GM12872 (cell line): ENCODE measurements around the gene KIRREL3.

Experiments
- TF ChIP-seq, protein P1 (sequence below): IDR thresholded peaks from 3 replicates; pipeline ENCODE4 v1.5.1; 2011; ENCODE audit warnings: low read depth, mild to moderate bottlenecking, low read length, moderate library complexity; ENCODE audit not compliant: insufficient read depth

Gene KIRREL3

GRCh38 chr11:126924376-126925040 lies 76.1 kb downstream of the KIRREL3 start:
- TF ChIP-seq, protein P1, sequence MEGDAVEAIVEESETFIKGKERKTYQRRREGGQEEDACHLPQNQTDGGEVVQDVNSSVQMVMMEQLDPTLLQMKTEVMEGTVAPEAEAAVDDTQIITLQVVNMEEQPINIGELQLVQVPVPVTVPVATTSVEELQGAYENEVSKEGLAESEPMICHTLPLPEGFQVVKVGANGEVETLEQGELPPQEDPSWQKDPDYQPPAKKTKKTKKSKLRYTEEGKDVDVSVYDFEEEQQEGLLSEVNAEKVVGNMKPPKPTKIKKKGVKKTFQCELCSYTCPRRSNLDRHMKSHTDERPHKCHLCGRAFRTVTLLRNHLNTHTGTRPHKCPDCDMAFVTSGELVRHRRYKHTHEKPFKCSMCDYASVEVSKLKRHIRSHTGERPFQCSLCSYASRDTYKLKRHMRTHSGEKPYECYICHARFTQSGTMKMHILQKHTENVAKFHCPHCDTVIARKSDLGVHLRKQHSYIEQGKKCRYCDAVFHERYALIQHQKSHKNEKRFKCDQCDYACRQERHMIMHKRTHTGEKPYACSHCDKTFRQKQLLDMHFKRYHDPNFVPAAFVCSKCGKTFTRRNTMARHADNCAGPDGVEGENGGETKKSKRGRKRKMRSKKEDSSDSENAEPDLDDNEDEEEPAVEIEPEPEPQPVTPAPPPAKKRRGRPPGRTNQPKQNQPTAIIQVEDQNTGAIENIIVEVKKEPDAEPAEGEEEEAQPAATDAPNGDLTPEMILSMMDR, result no peak

GRCh38 chr11:126920833-126921232 lies 79.7 kb downstream of the KIRREL3 start:
- TF ChIP-seq, protein P1, result no peak

DNA sequence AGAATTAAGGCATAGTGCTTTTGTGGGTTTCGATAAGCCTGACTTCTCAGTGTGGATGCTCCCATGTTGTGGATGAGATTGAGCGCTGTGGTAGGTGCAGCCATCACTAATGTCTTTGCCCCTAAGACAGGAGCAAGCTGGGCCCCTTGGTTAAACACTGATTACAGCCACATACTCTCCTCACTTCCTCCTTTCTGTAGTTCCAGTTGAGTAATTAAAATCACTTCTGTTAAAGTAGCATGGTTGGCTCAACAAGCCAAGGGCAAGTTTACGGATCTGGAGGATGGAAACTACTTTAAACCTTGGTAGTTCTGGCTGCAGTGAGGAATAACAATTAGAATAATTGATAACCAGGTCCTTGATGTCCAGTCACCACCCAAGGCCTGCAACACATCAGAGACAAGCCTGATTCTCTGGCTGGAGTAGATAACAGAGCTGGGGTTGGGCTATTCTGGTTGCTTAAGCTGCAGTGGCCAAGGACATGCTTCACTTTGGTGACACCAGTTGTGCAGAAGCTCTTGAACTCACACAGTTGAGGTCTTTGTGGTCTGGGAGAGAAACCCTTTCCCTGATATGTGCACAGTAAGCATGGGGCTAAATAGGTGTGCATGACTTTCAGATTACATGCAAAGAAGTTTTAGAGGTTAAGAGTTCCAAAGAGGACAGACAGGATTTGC lies 81.3 kb downstream of the KIRREL3 start:
- TF ChIP-seq, protein P1, result no peak

DNA sequence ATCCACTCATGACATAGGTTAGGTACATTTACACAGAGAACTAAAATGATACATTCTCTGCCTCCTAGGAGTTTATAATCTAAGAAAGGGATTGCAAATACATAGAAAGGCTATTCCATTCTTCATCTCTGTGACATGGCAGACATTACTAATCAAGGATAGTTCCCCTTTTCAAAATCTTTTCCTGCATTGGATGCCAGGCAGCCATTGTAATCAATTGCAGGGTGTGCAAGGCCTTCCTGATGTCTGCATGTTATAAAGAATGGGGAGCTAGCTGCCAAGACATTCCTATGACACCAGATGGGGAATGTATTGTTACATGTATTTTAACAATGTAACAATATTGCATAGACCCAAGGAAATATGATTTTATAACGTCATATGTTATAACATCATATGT lies 82.0 kb downstream of the KIRREL3 start:
- TF ChIP-seq, protein P1, result no peak

- TF ChIP-seq, protein P1, result no peak
Measured at GRCh38 chr11:126917531-126918204, 82.9 kb downstream of the KIRREL3 start.

GRCh38 chr11:126915430-126915829 lies 85.1 kb downstream of the KIRREL3 start:
- TF ChIP-seq, protein P1, result no peak

- TF ChIP-seq, protein P1, result no peak
Measured at GRCh38 chr11:126914941-126915340, 85.6 kb downstream of the KIRREL3 start.
